GM19438 (cell line): Measurements from ENCODE around the gene TIGD2.

ENCODE experiments used
- ATAC-seq: cut with Tn5 transposase; IDR thresholded peaks from one replicate; pipeline ENCODE4 v1.9.1; 2021; ENCODE audit warnings: low read depth; ENCODE audit not compliant: unreplicated experiment

Gene TIGD2

GRCh38 chr4:89158884-89159503 lies 47.7 kb downstream of the TIGD2 start:
- no peak for ATAC-seq

GRCh38 chr4:89160806-89161205 lies 49.5 kb downstream of the TIGD2 start:
- ATAC-seq, result no peak

GRCh38 chr4:89161841-89162240 lies 50.5 kb downstream of the TIGD2 start:
- no peak for ATAC-seq

- no peak for ATAC-seq
Observed at GRCh38 chr4:89162496-89162895, 51.2 kb downstream of the TIGD2 start.

GRCh38 chr4:89162987-89163386 lies 51.7 kb downstream of the TIGD2 start:
- ATAC-seq, result no peak

- no peak for ATAC-seq
Observed at GRCh38 chr4:89164400-89164799, 53.1 kb downstream of the TIGD2 start.
